Measurements from ENCODE around the gene PRSS36.

- TF ChIP-seq CTCF (IDR thresholded peaks at IDR 0.05 in 8 of 11, conservative IDR thresholded peaks at IDR 0.05 in 3 of 11), result no peak
- no peak for TF ChIP-seq POLR2AphosphoS5 (IDR thresholded peaks at IDR 0.05)
- no peak for TF ChIP-seq POLR2A (IDR thresholded peaks at IDR 0.05)
These were observed 57.5 kb downstream of the PRSS36 start for GRCh38 chr16:31092330-31092729.
